IPS DF 4.7 (cell line): Measurements from ENCODE around the gene TMEM119.

ENCODE experiments used
- DNase-seq: peaks from one replicate; pipeline ENCODE4 v3.0.0-alpha.2; 2013; ENCODE audit warnings: low spot score; ENCODE audit errors: extremely low read depth

The TMEM119 gene

GRCh38 chr12:108542320-108542719 lies 55.6 kb downstream of the TMEM119 start:
- DNase-seq: no peak
